Mesenchymal stem cell (in vitro differentiated cells and primary cell): ENCODE data around the gene ADAMTS17.

Experiments used
- DNase-seq: peaks from one replicate; pipeline ENCODE4 v3.0.0-alpha.2; 2013
- H2AFZ ChIP-seq: one replicate; pipeline ENCODE4 v1.6.1; 2013; ENCODE audit warnings: low read depth, mild to moderate bottlenecking, control low read depth, inconsistent platforms, low read length, moderate library complexity
- H2AK5ac ChIP-seq: 2 replicates; pipeline ENCODE4 v1.6.1; 2013; ENCODE audit warnings: low read length, moderate library complexity, mild to moderate bottlenecking, inconsistent platforms; ENCODE audit not compliant: severe bottlenecking
- H2BK120ac ChIP-seq: one replicate; pipeline ENCODE4 v1.6.1; 2013; ENCODE audit warnings: low read depth, mild to moderate bottlenecking, inconsistent platforms, low read length, moderate library complexity
- H2BK12ac ChIP-seq, 2 experiments: one replicate each; pipeline ENCODE4 v1.6.1; 2013; ENCODE audit warnings: inconsistent platforms in 2 of 2, low read length in 2 of 2, mild to moderate bottlenecking in 2 of 2, moderate library complexity in 2 of 2, control low read depth in 1 of 2
- H2BK15ac ChIP-seq: one replicate; pipeline ENCODE4 v1.6.1; 2013; ENCODE audit warnings: mild to moderate bottlenecking, low read depth, inconsistent platforms; ENCODE audit not compliant: poor library complexity, severe bottlenecking
- H2BK5ac ChIP-seq: 2 replicates; pipeline ENCODE4 v1.6.1; 2013; ENCODE audit warnings: low read depth, mild to moderate bottlenecking, low read length, control low read depth, inconsistent platforms; ENCODE audit not compliant: poor library complexity, severe bottlenecking
- H3K14ac ChIP-seq, 2 experiments: one replicate each; pipeline ENCODE4 v1.6.1; 2013; ENCODE audit warnings: inconsistent platforms in 2 of 2, low read length in 2 of 2, control low read depth in 1 of 2, mild to moderate bottlenecking in 1 of 2, moderate library complexity in 1 of 2
- H3K18ac ChIP-seq, 2 experiments: one replicate each; pipeline ENCODE4 v1.6.1; 2013; ENCODE audit warnings: inconsistent platforms in 2 of 2, low read length in 2 of 2, control low read depth in 1 of 2, low read depth in 1 of 2, mild to moderate bottlenecking in 1 of 2
- H3K23ac ChIP-seq, 2 experiments: one replicate each; pipeline ENCODE4 v1.6.1; 2013; ENCODE audit warnings: inconsistent platforms in 2 of 2, low read length in 2 of 2, mild to moderate bottlenecking in 2 of 2, moderate library complexity in 2 of 2, control low read depth in 1 of 2
- H3K27ac ChIP-seq: 2 replicates; pipeline ENCODE4 v1.5.1; 2013; ENCODE audit warnings: mild to moderate bottlenecking, moderate library complexity, low read length, control low read depth, inconsistent platforms; ENCODE audit not compliant: poor library complexity, severe bottlenecking
- H3K27me3 ChIP-seq, 2 experiments: 2 replicates each; pipeline versions ENCODE4 v1.6.1 to v1.7.0; 2013; ENCODE audit warnings: low read length in 2 of 2, mild to moderate bottlenecking in 2 of 2, moderate library complexity in 2 of 2, control low read depth in 1 of 2, inconsistent platforms in 1 of 2; ENCODE audit not compliant: control insufficient read depth in 1 of 2, insufficient read depth in 1 of 2
- H3K36me3 ChIP-seq, 2 experiments: 2 replicates each; pipeline versions ENCODE4 v1.6.1 to v1.7.0; 2013; ENCODE audit warnings: low read length in 2 of 2, control low read depth in 1 of 2, inconsistent platforms in 1 of 2, low read depth in 1 of 2, mild to moderate bottlenecking in 1 of 2; ENCODE audit not compliant: insufficient read depth in 2 of 2, control insufficient read depth in 1 of 2
- H3K4ac ChIP-seq, 2 experiments: one replicate each; pipeline ENCODE4 v1.6.1; 2013; ENCODE audit warnings: inconsistent platforms in 2 of 2, low read length in 2 of 2, mild to moderate bottlenecking in 2 of 2, moderate library complexity in 2 of 2, control low read depth in 1 of 2, low read depth in 1 of 2
- H3K4me1 ChIP-seq: 2 replicates; pipeline ENCODE4 v1.6.1; 2013; ENCODE audit warnings: low read depth, low read length, control low read depth; ENCODE audit not compliant: control insufficient read depth, insufficient read depth
- H3K4me2 ChIP-seq: 2 replicates; pipeline ENCODE4 v1.6.1; 2013; ENCODE audit warnings: low read length, mild to moderate bottlenecking, inconsistent platforms; ENCODE audit not compliant: poor library complexity, severe bottlenecking
- H3K4me3 ChIP-seq, 2 experiments: 2 replicates each; pipeline versions ENCODE4 v1.5.1 to v1.7.0; 2013; ENCODE audit warnings: low read length in 2 of 2, mild to moderate bottlenecking in 2 of 2, control low read depth in 1 of 2, low read depth in 1 of 2; ENCODE audit not compliant: insufficient read depth in 1 of 2
- H3K79me1 ChIP-seq: replicated peaks from 2 replicates; pipeline ENCODE4 v1.6.1; 2013; ENCODE audit warnings: mild to moderate bottlenecking, control low read depth, low read length, inconsistent platforms; ENCODE audit not compliant: poor library complexity, severe bottlenecking
- H3K9ac ChIP-seq: 2 replicates; pipeline ENCODE4 v1.7.0; 2013; ENCODE audit warnings: mild to moderate bottlenecking, low read length, moderate library complexity
- H3K9me3 ChIP-seq: 2 replicates; pipeline ENCODE4 v1.7.0; 2013; ENCODE audit warnings: mild to moderate bottlenecking, low read length; ENCODE audit not compliant: control insufficient read depth
- H4K8ac ChIP-seq: one replicate; pipeline ENCODE4 v1.6.1; 2013; ENCODE audit warnings: inconsistent platforms, mild to moderate bottlenecking, low read length, moderate library complexity
- H4K91ac ChIP-seq: one replicate; pipeline ENCODE4 v1.6.1; 2013; ENCODE audit warnings: mild to moderate bottlenecking, low read length, inconsistent platforms
- WGBS: methylation state at CpG from one replicate; pipeline ENCODE4 v1.1.7; 2013; ENCODE audit warnings: mixed read lengths; 5-methylcytosine and 5-hydroxymethylcytosine counted together

Gene ADAMTS17

GRCh38 chr15:100005013-100005412 is 336.8 kb downstream of the ADAMTS17 start:
- no peak for DNase-seq
- Histone ChIP-seq H2BK5ac (no peak overlapping the region), H2BK120ac (no peak overlapping the region), H3K4ac (no peak overlapping the region), H3K4me2 (no peak overlapping the region), H2AFZ (no peak overlapping the region), H3K9me3 (peaks cover 4% of the 10 kb centered on the region), H3K23ac (no peak overlapping the region), H3K27me3 (no peaks in the 10 kb centered on the region), H3K4me1 (no peaks in the 10 kb centered on the region), H3K18ac (no peak overlapping the region), H4K8ac (no peak overlapping the region), H2AK5ac (no peak overlapping the region), H2BK15ac (no peak overlapping the region), H4K91ac (no peak overlapping the region), H3K4me3 (no peak overlapping the region), H3K27ac (no peak overlapping the region), H3K9ac (no peak overlapping the region), H3K79me1 (no peaks in the 10 kb centered on the region), H3K14ac (no peak overlapping the region), H3K36me3 (no peaks in the 10 kb centered on the region), H2BK12ac (no peak overlapping the region)
- WGBS, result 68% methylated on average over 3 of the region's 3 CpGs

- Histone ChIP-seq H3K14ac (no peak overlapping the region), H3K27me3 (no peaks in the 10 kb centered on the region), H3K9me3 (peaks cover 4% of the 10 kb centered on the region), H2AK5ac (no peak overlapping the region), H3K18ac (no peak overlapping the region), H3K4me2 (no peak overlapping the region), H4K91ac (peak overlapping the region; percentile 31), H2BK15ac (no peak overlapping the region), H3K4me1 (no peaks in the 10 kb centered on the region), H2BK12ac (no peak overlapping the region), H2AFZ (no peak overlapping the region), H3K36me3 (no peaks in the 10 kb centered on the region), H3K9ac (no peak overlapping the region), H4K8ac (no peak overlapping the region), H3K27ac (no peak overlapping the region), H3K4ac (no peak overlapping the region), H3K23ac (peak overlapping the region in 1 of 2 experiments; percentile 42), H2BK5ac (no peak overlapping the region), H3K79me1 (no peaks in the 10 kb centered on the region), H2BK120ac (no peak overlapping the region), H3K4me3 (no peak overlapping the region)
- DNase-seq, result no peak
- 88% methylated on average over 14 of the region's 17 CpGs for WGBS
Observed at GRCh38 chr15:100002787-100003536, 338.8 kb downstream of the ADAMTS17 start.

- H3K27me3 ChIP-seq, result no peaks in the 10 kb centered on the region
- H2BK5ac ChIP-seq, result no peak overlapping the region
- peak overlapping the region; percentile 22 for H4K8ac ChIP-seq
- DNase-seq, result no peak
- no peak overlapping the region for H2BK12ac ChIP-seq
- no peak overlapping the region for H2AFZ ChIP-seq
- no peak overlapping the region for H3K9ac ChIP-seq
- H3K79me1 ChIP-seq, result no peaks in the 10 kb centered on the region
- H3K36me3 ChIP-seq, result no peaks in the 10 kb centered on the region
- no peak overlapping the region for H2BK120ac ChIP-seq
- H3K4ac ChIP-seq, result no peak overlapping the region
- no peak overlapping the region for H2AK5ac ChIP-seq
- no peak overlapping the region for H3K23ac ChIP-seq
- no peak overlapping the region for H2BK15ac ChIP-seq
- H3K14ac ChIP-seq, result no peak overlapping the region
- H3K9me3 ChIP-seq, result peaks cover 4% of the 10 kb centered on the region
- 72% methylated on average over 16 of the region's 16 CpGs for WGBS
- H3K4me3 ChIP-seq, result no peak overlapping the region
- no peak overlapping the region for H3K4me2 ChIP-seq
- peaks cover 2% of the 10 kb centered on the region for H3K4me1 ChIP-seq
- no peak overlapping the region for H4K91ac ChIP-seq
- no peak overlapping the region for H3K18ac ChIP-seq
- no peak overlapping the region for H3K27ac ChIP-seq
Observed at GRCh38 chr15:100002086-100002620, 339.6 kb downstream of the ADAMTS17 start.

- Histone ChIP-seq H3K23ac (no peak overlapping the region), H3K9ac (no peak overlapping the region), H3K27me3 (no peaks in the 10 kb centered on the region), H3K4me1 (peaks cover 2% of the 10 kb centered on the region), H3K27ac (no peak overlapping the region), H4K8ac (no peak overlapping the region), H4K91ac (no peak overlapping the region), H3K14ac (peak overlapping the region in 1 of 2 experiments; percentile 51), H2BK120ac (no peak overlapping the region), H2AFZ (no peak overlapping the region), H2AK5ac (no peak overlapping the region), H2BK15ac (no peak overlapping the region), H2BK12ac (no peak overlapping the region), H3K79me1 (no peaks in the 10 kb centered on the region), H3K4me3 (no peak overlapping the region), H2BK5ac (no peak overlapping the region), H3K4ac (no peak overlapping the region), H3K18ac (no peak overlapping the region), H3K9me3 (no peaks in the 10 kb centered on the region), H3K4me2 (no peak overlapping the region), H3K36me3 (no peaks in the 10 kb centered on the region)
- no peak for DNase-seq
- 93% methylated on average over 7 of the region's 10 CpGs for WGBS
Observed at GRCh38 chr15:100001405-100001804, 340.4 kb downstream of the ADAMTS17 start.
